Measurements from ENCODE around the gene NUP210L.

NUP210L gene

DNA sequence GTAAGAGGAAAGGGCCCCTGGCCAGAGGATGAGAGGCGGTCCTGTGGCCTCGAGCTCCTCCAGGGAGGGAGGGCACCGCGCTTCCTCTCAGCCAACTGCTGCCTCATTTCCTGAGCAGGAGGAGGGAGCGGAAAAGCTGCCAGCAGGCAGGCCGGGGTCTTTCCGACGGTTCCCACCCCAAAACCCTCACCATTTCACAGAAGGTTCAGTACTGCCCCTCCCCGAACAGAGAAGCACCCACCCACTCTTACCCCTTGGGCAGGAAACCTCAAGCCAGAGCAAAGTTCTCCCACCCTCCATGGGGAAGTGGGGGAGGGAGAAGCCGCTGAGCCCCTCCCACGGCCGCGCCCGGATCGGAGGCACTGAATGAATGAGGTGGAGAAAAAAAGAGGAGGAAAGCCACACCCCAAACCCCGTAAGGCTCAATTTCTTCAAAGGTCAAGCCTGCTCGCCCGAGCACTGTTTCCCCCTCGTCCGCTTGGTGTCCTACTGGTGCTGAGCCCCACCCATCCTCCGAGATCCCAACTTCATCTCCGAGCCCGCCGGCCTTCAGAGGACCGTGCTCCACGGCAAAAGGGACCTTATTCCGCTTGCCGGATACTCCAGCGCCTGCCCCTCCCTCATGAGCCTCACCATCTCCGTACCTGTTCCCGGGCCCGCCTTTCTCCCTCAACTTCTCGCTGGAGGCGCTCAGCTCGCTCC, 27.6 kb upstream of the NUP210L start:
- Histone ChIP-seq H2BK120ac (ENCODE audit: low read depth, low read length) (no peak overlapping the region), H3K56ac (ENCODE audit: low read length) (peak overlapping the region; percentile 97), H2AK5ac (ENCODE audit: low read length) (no peak overlapping the region), H3K27ac (ENCODE audit: low read depth, low read length) (peak overlapping the region; percentile 81), H3K23ac (ENCODE audit: low read length) (no peak overlapping the region), H3K4me2 (ENCODE audit: low read length) (peak overlapping the region; percentile 59), H4K5ac (ENCODE audit: low read length) (no peak overlapping the region), H3K36me3 (ENCODE audit: control insufficient read depth, insufficient read depth, low read length) (peaks cover 2% of the 10 kb centered on the region), H3K18ac (ENCODE audit: low read length) (peak overlapping the region; percentile 52), H3K4me3 (ENCODE audit: low read length) (peak overlapping the region; percentile 87), H3K4ac (ENCODE audit: low read depth, low read length) (peak overlapping the region; percentile 39), H4K8ac (ENCODE audit: low read depth, low read length) (no peak overlapping the region), H3K27me3 (ENCODE audit: insufficient read depth, low read length, poor library complexity) (no peaks in the 10 kb centered on the region), H3K9ac (ENCODE audit: low read length) (peak overlapping the region; percentile 93), H3K79me2 (ENCODE audit: control insufficient read depth, insufficient read depth, low read length) (peaks cover 52% of the 10 kb centered on the region), H3K4me1 (ENCODE audit: control insufficient read depth, low read depth, low read length) (peaks cover 11% of the 10 kb centered on the region), H2BK15ac (replicated peaks; ENCODE audit: low read depth) (no peak overlapping the region), H3K79me1 (ENCODE audit: low read length) (no peaks in the 10 kb centered on the region), H2BK5ac (ENCODE audit: low read length) (peak overlapping the region; percentile 58)
- no CpG with 5 or more reads among the region's 35 CpGs for WGBS (ENCODE audit: extremely low coverage, insufficient coverage, low lambda C conversion rate)
- DNase-seq = peak; percentile 76

- Histone ChIP-seq H2BK5ac (ENCODE audit: low read length) (no peak overlapping the region), H3K27me3 (ENCODE audit: insufficient read depth, low read length, poor library complexity) (no peaks in the 10 kb centered on the region), H2AK5ac (ENCODE audit: low read length) (no peak overlapping the region), H3K36me3 (ENCODE audit: control insufficient read depth, insufficient read depth, low read length) (peaks cover 2% of the 10 kb centered on the region), H3K23ac (ENCODE audit: low read length) (no peak overlapping the region), H3K56ac (ENCODE audit: low read length) (peak overlapping the region; percentile 97), H4K5ac (ENCODE audit: low read length) (no peak overlapping the region), H3K4me3 (ENCODE audit: low read length) (peak overlapping the region; percentile 87), H3K18ac (ENCODE audit: low read length) (no peak overlapping the region), H4K8ac (ENCODE audit: low read depth, low read length) (no peak overlapping the region), H3K79me2 (ENCODE audit: control insufficient read depth, insufficient read depth, low read length) (peaks cover 58% of the 10 kb centered on the region), H3K4me2 (ENCODE audit: low read length) (peak overlapping the region; percentile 59), H3K79me1 (ENCODE audit: low read length) (no peaks in the 10 kb centered on the region), H3K4ac (ENCODE audit: low read depth, low read length) (no peak overlapping the region), H3K4me1 (ENCODE audit: control insufficient read depth, low read depth, low read length) (peaks cover 11% of the 10 kb centered on the region), H2BK15ac (replicated peaks; ENCODE audit: low read depth) (no peak overlapping the region), H3K27ac (ENCODE audit: low read depth, low read length) (peak overlapping the region; percentile 81), H3K9ac (ENCODE audit: low read length) (peak overlapping the region; percentile 93), H2BK120ac (ENCODE audit: low read depth, low read length) (no peak overlapping the region)
- no CpG with 5 or more reads among the region's 6 CpGs for WGBS (ENCODE audit: extremely low coverage, insufficient coverage, low lambda C conversion rate)
- DNase-seq = no peak
Observed at GRCh38 chr1:154181944-154182343, 27.1 kb upstream of the NUP210L start.

DNA sequence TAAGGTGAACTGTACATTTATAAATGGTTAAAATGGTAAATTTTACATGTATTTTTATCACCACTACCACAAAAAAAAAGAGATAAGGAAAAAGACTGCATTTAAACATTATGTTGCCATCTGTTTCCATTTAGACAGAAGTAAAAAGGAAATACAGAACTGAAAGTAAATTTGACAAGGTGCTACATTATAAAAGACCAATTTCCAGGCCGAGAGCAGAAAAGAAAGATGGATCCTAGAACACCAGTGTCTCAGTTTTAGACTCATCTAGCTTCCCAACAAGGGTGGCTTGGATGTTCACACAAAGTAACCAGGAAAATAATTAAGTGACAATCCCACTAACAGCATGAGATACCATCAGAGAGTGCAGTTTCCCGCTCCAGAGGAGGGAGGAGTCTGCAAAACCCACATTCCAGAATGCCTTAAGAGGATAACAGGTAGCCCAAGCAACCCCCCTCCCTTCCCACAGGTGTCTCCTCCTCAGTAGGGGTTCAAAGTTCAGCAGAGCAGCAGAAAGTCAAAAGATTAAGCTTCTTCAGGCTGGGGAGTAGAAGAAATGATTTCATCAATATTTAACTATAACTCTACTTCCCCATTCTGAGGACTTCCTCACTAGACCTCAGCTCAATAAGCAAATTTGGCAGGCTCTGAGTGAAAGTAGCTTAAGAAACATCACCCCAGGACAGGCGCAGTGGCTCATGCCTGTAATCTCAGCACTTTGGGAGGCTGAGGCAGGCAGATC, 25.2 kb upstream of the NUP210L start:
- DNase-seq = peak; percentile 78
- Histone ChIP-seq H2AK5ac (ENCODE audit: low read length) (no peak overlapping the region), H3K79me1 (ENCODE audit: low read length) (peaks cover 7% of the 10 kb centered on the region), H3K4me3 (ENCODE audit: low read length) (no peak overlapping the region), H3K4ac (ENCODE audit: low read depth, low read length) (no peak overlapping the region), H3K79me2 (ENCODE audit: control insufficient read depth, insufficient read depth, low read length) (peaks cover 76% of the 10 kb centered on the region), H3K4me2 (ENCODE audit: low read length) (peak overlapping the region; percentile 42), H3K36me3 (ENCODE audit: control insufficient read depth, insufficient read depth, low read length) (peaks cover 7% of the 10 kb centered on the region), H4K8ac (ENCODE audit: low read depth, low read length) (no peak overlapping the region), H3K56ac (ENCODE audit: low read length) (no peak overlapping the region), H3K27ac (ENCODE audit: low read depth, low read length) (no peak overlapping the region), H3K4me1 (ENCODE audit: control insufficient read depth, low read depth, low read length) (peaks cover 11% of the 10 kb centered on the region), H2BK5ac (ENCODE audit: low read length) (no peak overlapping the region), H3K18ac (ENCODE audit: low read length) (no peak overlapping the region), H3K23ac (ENCODE audit: low read length) (no peak overlapping the region), H2BK15ac (replicated peaks; ENCODE audit: low read depth) (no peak overlapping the region), H2BK120ac (ENCODE audit: low read depth, low read length) (no peak overlapping the region), H3K9ac (ENCODE audit: low read length) (peak overlapping the region; percentile 41), H4K5ac (ENCODE audit: low read length) (no peak overlapping the region), H3K27me3 (ENCODE audit: insufficient read depth, low read length, poor library complexity) (no peaks in the 10 kb centered on the region)
- WGBS (ENCODE audit: extremely low coverage, insufficient coverage, low lambda C conversion rate) = no CpG with 5 or more reads among the region's 3 CpGs

- H4K8ac ChIP-seq (ENCODE audit: low read depth, low read length) = no peak overlapping the region
- peaks cover 11% of the 10 kb centered on the region for H3K4me1 ChIP-seq (ENCODE audit: control insufficient read depth, low read depth, low read length)
- H3K4ac ChIP-seq (ENCODE audit: low read depth, low read length) = no peak overlapping the region
- DNase-seq = peak; percentile 33
- WGBS (ENCODE audit: extremely low coverage, insufficient coverage, low lambda C conversion rate) = no CpG with 5 or more reads among the region's 10 CpGs
- no peak overlapping the region for H3K27ac ChIP-seq (ENCODE audit: low read depth, low read length)
- no peak overlapping the region for H2BK15ac ChIP-seq (replicated peaks; ENCODE audit: low read depth)
- no peak overlapping the region for H3K4me3 ChIP-seq (ENCODE audit: low read length)
- H3K18ac ChIP-seq (ENCODE audit: low read length) = no peak overlapping the region
- no peak overlapping the region for H2BK5ac ChIP-seq (ENCODE audit: low read length)
- H3K56ac ChIP-seq (ENCODE audit: low read length) = peak overlapping the region; percentile 57
- peak overlapping the region; percentile 57 for H3K23ac ChIP-seq (ENCODE audit: low read length)
- H2AK5ac ChIP-seq (ENCODE audit: low read length) = no peak overlapping the region
- H3K9ac ChIP-seq (ENCODE audit: low read length) = peak overlapping the region; percentile 27
- H3K79me2 ChIP-seq (ENCODE audit: control insufficient read depth, insufficient read depth, low read length) = peaks cover 82% of the 10 kb centered on the region
- peaks cover 7% of the 10 kb centered on the region for H3K79me1 ChIP-seq (ENCODE audit: low read length)
- peaks cover 7% of the 10 kb centered on the region for H3K36me3 ChIP-seq (ENCODE audit: control insufficient read depth, insufficient read depth, low read length)
- no peak overlapping the region for H3K4me2 ChIP-seq (ENCODE audit: low read length)
- no peaks in the 10 kb centered on the region for H3K27me3 ChIP-seq (ENCODE audit: insufficient read depth, low read length, poor library complexity)
- no peak overlapping the region for H2BK120ac ChIP-seq (ENCODE audit: low read depth, low read length)
- H4K5ac ChIP-seq (ENCODE audit: low read length) = no peak overlapping the region
Observed at GRCh38 chr1:154178911-154179811, 24.3 kb upstream of the NUP210L start.

- Histone ChIP-seq H3K79me1 (ENCODE audit: low read length) (peaks cover 7% of the 10 kb centered on the region), H3K27me3 (ENCODE audit: insufficient read depth, low read length, poor library complexity) (no peaks in the 10 kb centered on the region), H2BK120ac (ENCODE audit: low read depth, low read length) (no peak overlapping the region), H2AK5ac (ENCODE audit: low read length) (no peak overlapping the region), H3K79me2 (ENCODE audit: control insufficient read depth, insufficient read depth, low read length) (peaks cover 82% of the 10 kb centered on the region), H2BK5ac (ENCODE audit: low read length) (no peak overlapping the region), H3K27ac (ENCODE audit: low read depth, low read length) (no peak overlapping the region), H3K9ac (ENCODE audit: low read length) (peak overlapping the region; percentile 17), H3K4me2 (ENCODE audit: low read length) (no peak overlapping the region), H3K36me3 (ENCODE audit: control insufficient read depth, insufficient read depth, low read length) (peaks cover 7% of the 10 kb centered on the region), H3K23ac (ENCODE audit: low read length) (no peak overlapping the region), H4K8ac (ENCODE audit: low read depth, low read length) (no peak overlapping the region), H3K18ac (ENCODE audit: low read length) (no peak overlapping the region), H3K56ac (ENCODE audit: low read length) (no peak overlapping the region), H2BK15ac (replicated peaks; ENCODE audit: low read depth) (no peak overlapping the region), H3K4me3 (ENCODE audit: low read length) (no peak overlapping the region), H3K4me1 (ENCODE audit: control insufficient read depth, low read depth, low read length) (peaks cover 11% of the 10 kb centered on the region), H4K5ac (ENCODE audit: low read length) (no peak overlapping the region), H3K4ac (ENCODE audit: low read depth, low read length) (no peak overlapping the region)
- DNase-seq = no peak
- WGBS (ENCODE audit: extremely low coverage, insufficient coverage, low lambda C conversion rate) = no CpG with 5 or more reads among the region's 2 CpGs
Observed at GRCh38 chr1:154178013-154178412, 23.1 kb upstream of the NUP210L start.
